DMS153 treated with DMSO at 0.1 percent for 48 hours (cell line): ENCODE data around the gene KCNMA1.

Experiments
- DNase-seq: peaks from one replicate; lab custom pipeline; 2025; ENCODE audit not compliant: unreplicated experiment; lab: John Stamatoyannopoulos, UW

Gene KCNMA1

DNA sequence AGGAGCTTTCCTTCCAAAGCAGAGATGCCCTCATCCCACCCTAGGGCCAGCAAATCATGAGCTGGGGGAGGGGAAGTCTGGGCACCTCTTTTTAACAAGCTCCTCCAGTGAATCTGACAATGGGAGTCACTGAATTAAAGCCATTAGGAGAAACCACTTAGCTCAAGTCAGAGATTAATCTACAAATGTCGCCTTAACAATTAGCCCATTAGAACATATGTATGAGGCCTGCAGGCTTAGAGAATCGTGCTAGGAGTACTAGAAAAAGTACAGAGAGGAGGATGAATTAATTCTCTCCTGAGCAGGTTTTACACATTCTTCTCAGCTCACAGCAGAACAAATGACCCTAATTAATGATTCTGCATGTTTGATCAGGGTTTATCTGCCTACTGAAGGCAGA, 381.3 kb downstream of the KCNMA1 start:
- DNase-seq, result no peak

DNA sequence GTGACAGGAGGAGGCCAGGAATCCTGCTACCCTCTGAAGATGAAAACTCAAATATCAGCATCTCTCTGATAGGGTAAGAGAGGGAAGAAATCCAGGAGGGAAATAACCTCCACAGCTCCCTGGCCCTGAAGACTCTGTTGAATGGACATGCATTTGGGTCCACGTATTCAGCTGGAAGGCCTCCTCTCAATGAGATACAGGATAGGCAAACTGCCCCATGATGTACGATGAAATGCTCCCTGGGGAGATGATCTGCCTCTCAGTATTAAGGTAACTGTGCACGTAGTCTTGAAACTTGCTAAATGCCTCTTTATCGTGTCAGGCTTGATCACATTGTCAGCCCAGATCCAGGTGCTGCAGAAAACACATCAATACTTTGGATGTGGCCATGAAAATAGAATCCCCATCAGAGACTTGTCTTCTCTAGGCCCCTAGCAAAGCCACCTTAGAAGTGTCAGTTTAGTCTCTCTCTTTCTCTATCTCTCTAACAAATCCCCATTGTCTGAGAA, 384.0 kb downstream of the KCNMA1 start:
- no peak for DNase-seq

DNA sequence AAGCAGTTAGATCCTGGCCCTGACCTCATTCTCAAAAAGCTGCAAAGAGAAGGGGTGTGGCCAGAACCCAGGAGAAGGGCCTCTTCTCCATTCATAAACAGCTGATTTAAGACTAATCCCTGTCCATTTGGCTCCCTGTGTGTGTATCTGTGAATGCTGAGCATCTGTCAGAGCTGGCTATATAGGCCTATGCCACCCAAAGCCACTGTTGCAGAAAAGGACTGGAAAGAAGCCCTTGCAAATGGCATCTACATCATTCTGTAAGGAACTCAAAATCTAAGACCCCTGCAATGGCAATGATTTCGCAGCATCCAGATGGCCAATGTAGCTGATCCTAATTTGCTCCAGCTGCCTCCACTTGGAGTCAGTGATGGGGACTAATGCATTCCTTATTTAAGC, 384.5 kb downstream of the KCNMA1 start:
- DNase-seq, result no peak

DNA sequence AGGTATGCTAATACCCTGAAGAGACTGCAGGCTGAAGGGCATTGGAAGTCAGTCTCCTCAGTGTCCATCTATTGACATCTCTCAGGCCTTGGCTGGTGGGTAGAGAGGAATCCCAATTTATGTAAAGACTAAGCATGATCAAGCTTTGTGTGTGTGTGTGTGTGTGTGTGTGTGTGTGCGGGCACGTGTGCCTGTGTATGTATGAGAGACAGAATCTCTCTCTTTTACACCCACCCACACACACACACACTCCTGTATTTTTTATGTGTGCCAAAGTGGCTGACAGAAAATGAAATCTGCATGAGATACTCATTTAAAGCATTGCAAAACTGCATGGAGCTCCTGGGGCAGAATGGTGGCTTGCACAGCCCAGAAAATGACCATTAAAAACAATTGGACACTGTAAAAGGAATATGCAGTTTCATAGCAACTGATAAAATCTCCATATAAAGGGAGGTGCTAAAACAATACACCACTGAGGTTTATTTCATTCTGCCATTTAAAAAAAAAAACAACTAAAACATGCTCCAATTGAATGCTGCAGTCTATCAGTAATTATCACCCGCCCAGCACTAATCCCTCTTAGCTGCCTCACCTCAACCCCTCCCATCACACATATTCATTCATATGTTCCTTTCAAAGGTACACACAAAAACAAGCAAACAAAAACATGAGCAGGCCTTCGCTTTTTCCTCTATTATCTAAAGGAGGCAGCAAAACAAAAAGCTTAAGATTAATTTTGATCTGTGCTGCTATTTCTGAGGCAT, 385.0 kb downstream of the KCNMA1 start:
- DNase-seq, result no peak

DNA sequence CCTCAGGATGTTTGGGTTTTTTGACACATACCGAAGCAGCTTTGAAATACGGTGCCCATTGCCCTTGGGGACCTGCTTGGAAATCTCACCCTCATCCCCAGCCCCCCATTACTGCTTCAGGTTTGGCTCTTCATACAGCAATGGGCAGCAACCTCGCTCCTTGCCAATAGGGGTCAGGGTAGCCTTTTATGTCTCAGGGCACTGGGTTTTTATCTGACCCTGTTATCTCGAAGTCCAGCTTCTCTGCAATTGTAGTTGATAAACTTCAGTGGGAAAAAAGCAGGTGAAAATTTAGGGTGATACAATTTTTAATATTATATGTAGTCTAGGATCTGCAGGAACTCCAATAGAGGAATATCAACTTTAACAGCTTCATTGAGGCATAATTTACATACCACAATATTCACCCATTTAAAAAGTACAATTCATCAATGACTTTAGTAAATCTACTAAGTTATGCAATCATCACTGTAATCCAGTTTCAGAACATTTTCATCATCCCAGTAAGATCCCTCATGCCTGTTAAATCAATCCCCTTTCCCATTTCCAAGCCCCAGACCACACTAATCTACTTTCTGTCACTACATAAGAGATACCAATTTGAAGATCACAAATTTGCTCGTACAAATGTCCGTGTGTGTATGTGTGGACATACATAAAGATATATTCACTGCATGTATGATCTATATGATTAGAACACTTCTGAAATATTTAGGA, 386.2 kb downstream of the KCNMA1 start:
- no peak for DNase-seq

DNA sequence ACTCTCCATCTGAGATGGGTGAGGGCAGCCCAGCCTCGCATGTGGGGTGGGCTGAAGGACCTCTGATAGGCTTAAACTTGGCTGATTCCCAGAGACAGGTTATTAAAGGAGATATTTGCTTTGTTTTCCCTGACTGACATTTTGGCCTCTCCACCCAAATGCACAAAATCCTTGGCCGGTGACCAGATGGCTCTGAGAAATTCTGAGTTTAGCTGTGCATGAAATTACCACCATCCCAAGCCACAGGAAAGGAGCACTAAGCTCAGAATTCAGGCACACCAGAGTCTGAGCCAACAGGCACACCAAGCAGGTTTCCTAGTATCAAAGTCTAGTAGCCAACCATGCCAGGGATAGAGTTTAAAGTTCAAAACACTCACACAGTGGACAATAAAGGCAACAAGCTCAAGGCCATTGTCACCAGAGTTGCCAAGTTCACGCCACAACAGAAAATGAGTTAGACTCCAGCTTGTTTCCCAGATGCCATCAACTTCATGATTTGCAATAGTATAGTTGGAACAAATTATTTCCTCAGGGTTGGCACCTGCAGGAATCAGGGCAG, 387.6 kb downstream of the KCNMA1 start:
- DNase-seq, result no peak

DNA sequence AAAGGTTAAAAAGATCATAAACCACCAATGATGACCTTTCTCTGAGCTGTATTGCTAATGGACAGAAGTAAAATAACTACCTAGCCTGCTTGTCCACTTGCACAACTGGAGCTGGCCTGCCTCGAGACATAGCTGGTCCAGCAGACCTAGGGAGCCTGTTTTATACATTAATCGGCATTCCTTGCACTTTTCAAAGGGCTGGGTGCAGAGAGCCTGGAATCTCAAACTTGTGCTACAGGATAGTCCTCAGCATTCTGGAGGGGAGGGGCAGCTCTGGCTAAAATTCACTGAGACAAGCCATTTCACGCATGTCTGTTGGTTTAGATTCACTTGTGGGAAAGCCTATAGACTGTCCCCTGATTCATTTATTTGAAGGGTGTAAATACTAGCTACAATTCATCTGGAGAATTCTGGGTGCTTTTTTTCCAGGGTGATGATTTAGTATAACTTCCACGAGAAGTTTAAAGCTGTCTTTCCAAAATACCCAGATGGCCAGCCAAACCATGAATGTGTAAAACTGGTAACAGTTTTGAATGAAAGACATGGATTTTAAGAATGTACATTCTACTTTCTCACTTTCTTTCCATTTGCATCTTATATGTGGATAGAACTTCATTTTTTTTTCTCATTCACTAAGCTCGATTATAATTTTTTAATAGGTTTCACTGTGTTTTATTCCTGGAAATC, 389.4 kb downstream of the KCNMA1 start:
- no peak for DNase-seq

DNA sequence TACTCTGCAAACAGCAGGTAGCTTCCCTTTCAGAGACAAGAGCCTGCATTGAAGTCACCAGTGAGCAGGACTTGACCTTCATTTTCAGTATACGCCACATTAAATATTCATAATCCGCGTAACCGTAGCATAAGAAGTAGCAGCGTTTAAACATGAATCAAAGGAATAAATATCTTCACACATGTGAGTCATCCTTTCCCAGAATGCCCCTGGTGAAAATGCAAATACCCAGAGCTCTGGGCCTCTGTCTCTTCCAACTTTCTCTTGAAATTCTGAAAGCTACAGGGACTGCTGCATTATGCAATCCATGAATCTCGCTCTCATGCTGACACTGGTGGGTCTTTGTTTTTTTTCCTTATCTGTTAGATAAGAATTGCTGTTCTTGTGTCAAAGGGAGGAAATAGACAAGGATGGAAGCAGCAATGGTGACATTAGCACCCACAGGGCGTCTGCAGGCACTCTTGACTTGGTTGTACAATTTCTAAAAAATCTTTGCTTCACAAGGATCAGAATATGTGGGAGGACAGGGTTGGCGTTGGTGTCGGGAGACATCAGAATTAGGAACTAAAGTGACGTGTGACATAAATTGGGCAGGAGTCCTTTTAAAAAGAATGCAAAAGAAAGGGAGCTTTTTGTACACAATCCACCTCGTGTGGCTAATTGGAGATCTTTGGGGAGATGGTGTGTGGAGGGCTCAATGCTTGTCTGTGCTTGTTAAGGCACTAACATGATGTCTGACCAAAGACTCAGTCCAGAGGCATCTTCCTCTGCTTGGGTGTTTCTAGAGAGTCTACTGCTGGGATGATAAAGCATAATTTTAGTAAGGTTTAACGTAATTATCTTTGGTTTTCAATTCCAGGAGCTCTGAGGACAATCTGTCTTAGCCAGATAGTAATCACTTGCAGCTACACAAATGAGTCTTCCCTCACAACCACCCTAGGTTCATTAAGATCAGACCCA, 390.3 kb downstream of the KCNMA1 start:
- peak; percentile 28 for DNase-seq

DNA sequence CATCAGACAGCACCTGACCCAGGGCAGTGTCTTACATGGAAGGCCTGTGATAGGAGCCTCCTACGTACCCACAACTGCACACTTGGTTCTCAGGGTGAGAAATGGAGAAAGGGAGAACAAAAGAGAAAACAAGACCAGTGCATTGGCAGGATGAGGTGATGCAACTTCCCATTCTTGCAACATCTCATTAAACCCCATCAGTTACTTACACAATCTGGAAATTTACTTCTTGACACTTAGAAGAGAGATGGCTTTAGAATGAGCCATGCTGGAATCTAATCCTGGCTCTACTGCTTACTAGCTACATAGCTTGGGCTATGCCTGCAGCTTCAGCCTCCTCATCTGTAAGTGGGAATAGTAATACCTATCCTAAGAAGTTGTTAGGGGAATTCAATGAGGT, 391.7 kb downstream of the KCNMA1 start:
- DNase-seq, result no peak

DNA sequence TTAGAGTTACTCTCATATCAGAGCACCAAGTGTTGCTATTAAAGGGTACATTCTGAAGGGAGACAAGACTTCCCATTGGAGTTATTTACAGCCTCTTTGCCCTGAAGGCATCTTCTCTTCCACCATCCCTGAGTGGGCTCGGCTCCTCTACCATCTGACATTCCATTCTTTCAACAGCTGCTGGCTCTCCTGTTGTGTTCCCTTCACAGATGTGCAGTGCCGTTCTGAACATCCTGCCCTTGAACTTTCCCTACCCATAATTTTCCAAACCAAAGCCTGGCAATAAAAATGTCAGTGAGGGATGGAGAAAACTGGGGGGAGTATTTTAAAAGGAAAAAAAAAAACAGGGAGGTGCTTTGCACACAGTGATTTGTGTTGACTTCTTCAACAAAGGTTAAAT, 392.9 kb downstream of the KCNMA1 start:
- DNase-seq, result no peak

DNA sequence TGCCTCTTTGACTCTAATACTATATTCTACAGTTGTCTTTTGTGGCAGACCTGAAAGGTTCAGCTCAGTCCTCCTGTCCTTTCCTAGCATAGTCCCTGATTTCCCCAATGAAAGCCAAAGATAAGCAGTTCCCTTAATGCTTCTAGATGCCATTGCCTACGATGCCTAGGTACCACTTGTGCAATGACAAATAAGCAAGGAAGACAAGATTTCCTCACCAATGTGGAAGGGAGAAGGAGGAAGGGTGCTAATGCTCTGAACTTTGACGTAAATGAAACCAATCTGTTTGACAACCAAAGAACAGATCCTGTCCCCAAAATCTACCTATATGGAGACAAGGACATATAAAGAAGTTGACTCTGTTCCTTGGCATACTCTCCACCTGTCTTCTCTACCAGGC, 393.3 kb downstream of the KCNMA1 start:
- DNase-seq, result no peak

DNA sequence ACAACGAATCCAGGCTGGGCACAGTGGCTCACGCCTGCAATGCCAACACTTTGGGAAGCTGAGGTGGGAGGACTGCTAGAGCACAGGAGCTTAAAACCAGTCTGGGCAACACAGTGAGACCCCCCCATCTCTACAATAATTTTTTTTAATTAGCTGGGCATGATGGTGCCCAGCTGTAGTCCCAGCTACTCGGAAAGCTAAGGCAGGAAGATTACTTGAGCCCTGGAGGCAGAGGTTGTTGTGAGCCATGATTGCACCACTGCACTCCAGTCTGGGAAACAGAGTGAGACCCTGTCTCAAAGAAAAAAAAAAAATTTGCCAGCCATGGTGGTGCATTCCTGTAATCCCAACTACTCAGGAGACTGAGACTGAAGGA, 396.3 kb downstream of the KCNMA1 start:
- DNase-seq, result no peak

DNA sequence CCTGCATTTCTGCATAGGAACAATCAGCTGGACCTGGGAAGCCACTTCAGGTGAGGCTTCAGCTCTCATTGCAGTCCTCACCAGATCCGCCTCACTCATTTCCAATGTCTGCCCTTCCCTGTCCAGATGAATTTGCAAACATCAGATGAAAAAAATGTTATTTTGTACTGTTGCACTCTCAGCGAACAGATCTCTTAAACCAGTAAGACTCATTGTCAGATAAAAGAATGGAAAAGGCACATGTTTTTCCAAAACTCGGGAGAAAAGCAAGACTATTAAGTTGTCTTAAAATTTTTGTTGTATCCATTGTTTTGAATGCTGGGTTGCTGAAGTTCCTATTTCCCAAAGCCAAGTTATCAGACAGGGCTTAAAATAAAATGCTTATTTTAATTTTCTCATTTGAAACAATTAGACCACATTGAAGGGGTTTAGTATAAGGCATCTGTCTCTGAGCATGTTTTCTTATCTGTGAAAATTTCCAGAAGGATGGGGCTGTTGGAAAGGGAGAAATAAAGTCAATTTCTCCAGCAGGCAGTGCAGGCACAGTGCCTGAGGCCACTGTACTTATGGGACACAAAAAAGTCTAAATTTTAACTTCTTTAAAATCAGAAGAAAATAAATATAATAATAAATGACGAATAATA, 396.8 kb downstream of the KCNMA1 start:
- DNase-seq, result no peak

DNA sequence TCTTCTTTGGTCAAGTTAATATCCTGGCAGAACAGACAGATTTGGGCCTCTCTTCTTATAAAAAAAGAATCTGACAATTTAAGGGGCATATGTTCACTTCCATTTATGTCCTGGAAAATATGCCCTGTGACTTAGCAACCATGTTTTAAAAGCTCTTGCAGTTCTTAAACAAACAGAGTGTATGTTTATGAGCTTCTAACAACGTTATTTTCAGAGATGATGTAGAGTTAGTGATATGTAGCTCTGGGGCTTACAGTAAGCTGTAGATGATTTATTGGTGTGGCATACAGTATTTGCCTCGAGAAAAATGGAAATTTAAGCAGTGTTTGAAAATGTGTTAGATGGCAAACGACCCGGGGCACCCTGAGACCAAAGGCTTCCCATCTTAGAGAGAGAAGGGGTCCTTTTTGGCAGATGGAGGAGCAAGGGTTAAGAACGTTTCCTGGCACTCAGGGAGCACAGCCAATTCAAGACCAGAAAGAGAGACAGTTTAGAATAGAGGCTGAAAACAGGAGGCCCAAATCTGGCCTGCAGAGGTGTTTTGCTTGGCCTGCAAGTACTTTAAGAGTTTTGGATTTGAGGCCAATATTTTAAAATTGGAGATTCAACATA, 397.5 kb downstream of the KCNMA1 start:
- peak; percentile 55 for DNase-seq

DNA sequence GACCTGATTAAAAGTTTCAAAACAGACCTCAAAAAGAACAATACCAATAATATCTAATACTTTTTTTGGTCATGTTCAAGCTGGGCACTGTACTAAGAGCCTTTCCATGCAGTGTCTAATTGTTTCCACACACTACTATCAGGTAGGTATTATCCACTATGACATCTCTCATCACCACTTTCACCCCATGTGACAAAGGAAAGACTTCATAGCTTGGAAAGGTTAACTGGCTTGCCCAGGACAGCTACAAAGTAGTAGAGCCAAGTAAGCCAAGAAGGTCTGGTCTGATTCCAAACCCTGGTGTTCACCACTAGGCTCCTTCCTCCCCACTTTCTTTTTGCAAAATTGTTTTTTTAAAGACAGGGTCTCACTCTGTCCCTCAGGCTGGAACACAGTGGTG, 400.5 kb downstream of the KCNMA1 start:
- no peak for DNase-seq

DNA sequence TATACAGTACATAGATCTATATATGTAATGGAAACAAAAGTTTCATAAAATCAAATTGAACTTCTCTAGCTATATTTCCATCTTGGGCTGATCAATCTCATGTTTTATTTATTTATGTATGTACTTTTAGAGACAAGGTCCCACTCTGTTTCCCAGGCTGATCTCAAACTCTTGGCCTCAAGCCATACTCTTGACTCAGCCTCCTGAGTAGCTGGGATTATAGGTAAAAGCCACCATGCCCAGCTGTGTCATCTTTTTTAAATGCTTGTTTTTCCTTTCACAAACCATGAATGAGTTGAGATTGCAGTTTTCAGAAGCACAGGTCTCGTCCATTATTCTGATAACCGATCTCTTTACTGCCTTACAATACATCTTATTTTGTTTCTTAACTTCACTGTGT, 400.9 kb downstream of the KCNMA1 start:
- no peak for DNase-seq

DNA sequence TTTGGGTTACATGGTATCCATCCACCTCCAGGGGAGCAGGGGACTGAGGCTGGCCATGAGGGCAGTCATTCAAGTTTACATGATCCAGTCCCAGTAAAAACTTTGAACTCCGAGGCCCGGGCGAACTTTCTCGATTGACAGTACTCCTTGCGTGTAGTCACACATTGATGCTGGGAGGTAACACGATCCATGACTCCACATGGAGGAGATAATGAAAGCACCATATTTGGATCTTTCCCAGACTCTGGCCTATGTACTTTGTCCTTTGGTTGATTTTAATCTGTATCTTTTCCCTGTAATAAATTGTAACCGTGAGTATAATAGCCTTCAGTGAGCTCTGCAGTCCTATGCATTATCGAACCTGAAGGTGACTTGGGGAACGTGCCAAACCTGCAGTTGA, 401.6 kb downstream of the KCNMA1 start:
- no peak for DNase-seq

DNA sequence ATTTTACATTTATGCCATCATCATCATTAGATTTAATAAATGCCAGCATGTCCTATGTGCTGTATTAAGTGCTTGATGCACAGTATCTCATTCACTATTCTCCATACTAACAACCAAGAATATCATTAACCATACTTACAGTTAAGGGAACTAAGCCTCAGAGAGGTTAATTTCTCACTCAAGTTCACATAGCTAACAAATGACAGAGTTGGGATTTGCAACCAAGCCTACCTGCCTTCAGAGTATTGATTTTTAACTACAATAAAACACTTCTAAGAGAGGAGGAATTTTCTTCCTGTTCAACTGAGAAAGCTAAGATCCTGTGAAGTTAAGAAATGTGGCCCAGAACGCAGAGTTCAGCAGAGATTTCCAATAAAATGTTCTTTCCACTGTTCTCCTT, 403.0 kb downstream of the KCNMA1 start:
- DNase-seq, result no peak

DNA sequence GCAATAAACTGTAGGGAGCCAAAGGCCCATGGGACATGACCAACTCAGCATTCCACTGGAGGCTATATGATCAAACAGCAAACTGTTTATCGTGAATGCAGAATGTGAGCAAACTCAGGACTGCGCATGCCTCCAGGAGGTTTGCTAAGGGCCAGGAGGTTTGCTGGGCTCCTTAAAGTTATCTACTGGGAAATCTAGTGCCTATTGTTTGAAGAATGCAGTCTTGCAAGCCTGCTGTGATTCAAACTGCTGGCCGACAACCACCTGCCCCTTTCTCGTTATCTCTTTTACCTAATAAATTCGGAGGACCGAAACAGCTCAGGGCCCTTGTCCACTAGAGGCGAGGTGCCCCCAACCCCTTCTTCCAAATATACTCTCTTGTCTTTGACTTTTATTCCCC, 404.1 kb downstream of the KCNMA1 start:
- DNase-seq, result no peak
